ENCODE results near the gene HDAC9. TPM values are rescaled to one million over a fixed set of nuclear protein-coding genes. Genes with fewer than 3 reads are reported as not detected.

HDAC9 gene
- polyA plus RNA-seq, 3 donors, result 41.7 to 51.2 (median 44.2) TPM

DNA sequence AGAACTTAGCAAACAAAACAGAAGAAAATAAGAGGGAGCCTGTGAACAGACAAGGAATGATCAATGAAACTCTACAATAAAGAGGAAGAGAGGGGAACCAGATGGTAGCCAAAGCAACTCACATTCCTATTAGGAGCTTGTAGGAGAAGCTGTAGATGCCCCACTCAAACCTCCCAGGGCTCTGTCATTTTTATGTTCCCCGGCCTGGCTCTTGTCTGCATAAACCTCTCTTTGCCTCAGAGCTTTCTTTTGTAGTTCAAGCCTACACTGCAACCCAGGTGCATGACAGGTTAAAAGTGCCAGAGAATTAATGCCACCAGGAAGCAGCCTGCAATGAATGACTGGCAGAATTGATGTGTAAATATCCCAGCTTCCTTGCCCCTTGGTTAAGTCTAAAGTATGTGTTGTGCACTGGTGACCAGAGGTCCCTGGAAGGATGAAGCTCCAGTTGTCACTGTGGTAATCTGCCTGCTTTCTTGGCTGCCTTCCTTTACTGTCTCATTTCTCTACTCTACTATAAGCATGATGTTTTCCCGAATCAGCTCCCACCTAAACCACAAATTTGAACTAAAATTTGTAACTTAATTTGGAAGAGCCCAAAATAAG, 40.4 kb downstream of the HDAC9 start:
- Histone ChIP-seq H4K20me1 (ENCODE audit: insufficient read depth, low read length) (peaks cover 58% of the 10 kb centered on the region), H3K27me3 (ENCODE audit: control insufficient read depth in 2 of 2, insufficient read depth in 2 of 2, low read length in 2 of 2) (no peaks in the 10 kb centered on the region), H3K9ac (ENCODE audit: insufficient read depth, low read length, poor library complexity, severe bottlenecking) (no peak overlapping the region), H3K79me2 (ENCODE audit: insufficient read depth, low read length) (peaks cover 3% of the 10 kb centered on the region), H3K9me3 (replicated peaks in 1 of 2; ENCODE audit: control insufficient read depth in 1 of 2, insufficient read depth in 1 of 2, low read length in 2 of 2) (no peaks in the 10 kb centered on the region), H3K27ac (ENCODE audit: low read depth in 1 of 2, low read length in 2 of 2) (no peak overlapping the region), H3K4me1 (ENCODE audit: control insufficient read depth in 1 of 2, insufficient read depth in 2 of 2, low read length in 2 of 2) (no peaks in the 10 kb centered on the region), H3K36me3 (replicated peaks in 1 of 2; ENCODE audit: control insufficient read depth in 1 of 2, insufficient read depth in 2 of 2, low read length in 2 of 2) (no peaks in the 10 kb centered on the region), H3K4me2 (replicated peaks; ENCODE audit: extremely low read depth, low read length, poor library complexity, severe bottlenecking) (no peak overlapping the region), H2AFZ (ENCODE audit: insufficient read depth, low read depth, low read length, poor library complexity, severe bottlenecking) (no peak overlapping the region), H3K4me3 (replicated peaks in 1 of 3; ENCODE audit: low read depth in 2 of 3, low read length in 3 of 3) (no peak overlapping the region)
- TF ChIP-seq, protein P1, sequence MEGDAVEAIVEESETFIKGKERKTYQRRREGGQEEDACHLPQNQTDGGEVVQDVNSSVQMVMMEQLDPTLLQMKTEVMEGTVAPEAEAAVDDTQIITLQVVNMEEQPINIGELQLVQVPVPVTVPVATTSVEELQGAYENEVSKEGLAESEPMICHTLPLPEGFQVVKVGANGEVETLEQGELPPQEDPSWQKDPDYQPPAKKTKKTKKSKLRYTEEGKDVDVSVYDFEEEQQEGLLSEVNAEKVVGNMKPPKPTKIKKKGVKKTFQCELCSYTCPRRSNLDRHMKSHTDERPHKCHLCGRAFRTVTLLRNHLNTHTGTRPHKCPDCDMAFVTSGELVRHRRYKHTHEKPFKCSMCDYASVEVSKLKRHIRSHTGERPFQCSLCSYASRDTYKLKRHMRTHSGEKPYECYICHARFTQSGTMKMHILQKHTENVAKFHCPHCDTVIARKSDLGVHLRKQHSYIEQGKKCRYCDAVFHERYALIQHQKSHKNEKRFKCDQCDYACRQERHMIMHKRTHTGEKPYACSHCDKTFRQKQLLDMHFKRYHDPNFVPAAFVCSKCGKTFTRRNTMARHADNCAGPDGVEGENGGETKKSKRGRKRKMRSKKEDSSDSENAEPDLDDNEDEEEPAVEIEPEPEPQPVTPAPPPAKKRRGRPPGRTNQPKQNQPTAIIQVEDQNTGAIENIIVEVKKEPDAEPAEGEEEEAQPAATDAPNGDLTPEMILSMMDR (IDR thresholded peaks at IDR 0.05), result no peak
- H3K36me3 Mint-ChIP-seq, result peaks cover 3% of the 10 kb centered on the region in 2 donors
- no peak for DNase-seq
- no peak overlapping the region for H3K27ac Mint-ChIP-seq
- H3K9me3 Mint-ChIP-seq, result no peaks in the 10 kb centered on the region
- intact Hi-C loops (cut with micrococcal nuclease), result no loop called here
- peaks cover 1% of the 10 kb centered on the region for H3K4me1 Mint-ChIP-seq
- no peak overlapping the region for H3K4me3 Mint-ChIP-seq
- no CpG with 5 or more reads among the region's 2 CpGs for whole genome bisulfite sequencing (ENCODE audit: insufficient coverage)
- H3K27me3 Mint-ChIP-seq (ENCODE audit: low read depth in 3 of 3), result no peaks in the 10 kb centered on the region

- WGBS (ENCODE audit: insufficient coverage), result no CpG with 5 or more reads among the region's 1 CpG
- no peak overlapping the region for H3K9ac ChIP-seq (ENCODE audit: insufficient read depth, low read length, poor library complexity, severe bottlenecking)
- Mint-ChIP-seq H3K4me3 (no peak overlapping the region), H3K27ac (no peak overlapping the region), H3K4me1 (peaks cover 1% of the 10 kb centered on the region), H3K36me3 (peaks cover 3% of the 10 kb centered on the region in 2 donors), H3K9me3 (no peaks in the 10 kb centered on the region), H3K27me3 (ENCODE audit: low read depth in 3 of 3) (no peaks in the 10 kb centered on the region)
- H3K27ac ChIP-seq (ENCODE audit: low read depth in 1 of 2, low read length in 2 of 2), result no peak overlapping the region
- no peak for DNase-seq
- H3K4me2 ChIP-seq (replicated peaks; ENCODE audit: extremely low read depth, low read length, poor library complexity, severe bottlenecking), result no peak overlapping the region
- H3K4me1 ChIP-seq (ENCODE audit: control insufficient read depth in 1 of 2, insufficient read depth in 2 of 2, low read length in 2 of 2), result no peaks in the 10 kb centered on the region
- no peaks in the 10 kb centered on the region for H3K27me3 ChIP-seq (ENCODE audit: control insufficient read depth in 2 of 2, insufficient read depth in 2 of 2, low read length in 2 of 2)
- H3K4me3 ChIP-seq (replicated peaks in 1 of 3; ENCODE audit: low read depth in 2 of 3, low read length in 3 of 3), result no peak overlapping the region
- H3K9me3 ChIP-seq (replicated peaks in 1 of 2; ENCODE audit: control insufficient read depth in 1 of 2, insufficient read depth in 1 of 2, low read length in 2 of 2), result no peaks in the 10 kb centered on the region
- H3K79me2 ChIP-seq (ENCODE audit: insufficient read depth, low read length), result peaks cover 3% of the 10 kb centered on the region
- peaks cover 60% of the 10 kb centered on the region for H4K20me1 ChIP-seq (ENCODE audit: insufficient read depth, low read length)
- no peak overlapping the region for H2AFZ ChIP-seq (ENCODE audit: insufficient read depth, low read depth, low read length, poor library complexity, severe bottlenecking)
- H3K36me3 ChIP-seq (replicated peaks in 1 of 2; ENCODE audit: control insufficient read depth in 1 of 2, insufficient read depth in 2 of 2, low read length in 2 of 2), result no peaks in the 10 kb centered on the region
- intact Hi-C loops (cut with micrococcal nuclease), result no loop called here
- TF ChIP-seq, protein P1 (IDR thresholded peaks at IDR 0.05), result no peak
Measured at GRCh38 chr7:18536486-18536885, 40.9 kb downstream of the HDAC9 start.
